ENCODE measurements around the gene SLC22A23.

GRCh38 chr6:3239110-3239830, 217.6 kb downstream of the SLC22A23 start:
- TF ChIP-seq CTCF (IDR thresholded peaks at IDR 0.05) (peak in 1 of 4 experiments; percentile 9), EP300 (IDR thresholded peaks at IDR 0.05) (no peak), POLR2A (IDR thresholded peaks at IDR 0.05) (no peak)

Measured in sigmoid colon (tissue), 4 donors.